DOHH2 (cell line): ENCODE results near the gene GALNT17.

Source experiments
- CTCF ChIP-seq: fragments of 200-600 bp; sonication (generic); IDR thresholded peaks from one replicate; pipeline ENCODE4 v1.5.1; 2014; ENCODE audit warnings: antibody characterized with exemption, mild to moderate bottlenecking, low read depth, low read length; ENCODE audit not compliant: poor library complexity, severe bottlenecking
- EZH2phosphoT487 ChIP-seq: fragments of 200-600 bp; sonication (generic); IDR thresholded peaks from 2 replicates; pipeline ENCODE4 v1.6.1; 2017; ENCODE audit warnings: borderline replicate concordance, mild to moderate bottlenecking, antibody characterized with exemption, low read length, moderate library complexity, mixed read lengths

DNA sequence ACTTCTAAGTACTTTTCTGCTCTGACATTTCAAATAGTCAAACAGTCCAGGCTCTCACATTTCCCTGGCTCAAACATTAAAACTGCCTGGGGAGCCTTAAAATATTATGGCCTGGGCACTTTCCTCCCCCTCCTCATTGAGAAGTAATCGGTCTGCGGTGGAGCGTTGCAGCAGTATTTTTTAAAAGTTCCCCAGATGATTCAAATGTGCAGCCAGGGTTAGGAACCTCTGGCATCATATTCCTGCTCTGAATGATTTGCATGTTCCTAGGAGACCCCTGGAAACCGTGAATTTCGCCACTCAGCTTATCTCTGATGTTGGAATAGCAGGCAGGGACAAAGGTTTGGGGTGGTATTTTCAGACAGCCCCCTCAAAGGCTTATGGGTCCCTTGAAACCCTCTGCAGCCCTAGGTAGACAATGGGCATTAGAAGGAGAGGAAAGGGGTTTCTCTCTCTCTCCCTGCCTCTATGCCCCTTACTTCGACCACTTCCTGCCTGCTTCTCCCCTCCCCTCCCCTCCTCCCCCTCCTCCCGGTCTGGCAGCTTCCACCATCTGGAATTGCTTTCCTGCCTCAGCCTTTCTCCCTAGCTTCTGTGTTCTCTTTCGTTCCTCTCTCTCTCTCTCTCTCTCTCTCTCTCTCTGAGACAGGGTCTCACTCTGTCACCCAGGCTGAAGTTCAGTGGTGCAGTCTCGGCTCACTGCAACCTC is 622.2 kb downstream of the GALNT17 start:
- no peak for TF ChIP-seq CTCF
- TF ChIP-seq EZH2phosphoT487: no peak
